Progenitor cell of endocrine pancreas (in vitro differentiated cells): ENCODE data around the gene KRT77. TPM values are rescaled to one million over a fixed set of nuclear protein-coding genes. Genes with fewer than 3 reads are reported as not detected.
A peak's percentile ranks its signal among the peaks of the same experiment; 100 is the strongest.

Experiments used
- DNase-seq: peaks from one replicate; pipeline ENCODE4 v3.0.0; 2021; ENCODE audit warnings: low spot score; ENCODE audit not compliant: unreplicated experiment
- H3K27ac Mint-ChIP-seq: 2 replicates; pipeline ENCODE4 v1.8.0; 2021; ENCODE audit warnings: mild to moderate bottlenecking, moderate library complexity, mixed read lengths
- H3K27me3 Mint-ChIP-seq: 2 replicates; pipeline ENCODE4 v1.8.0; 2021; ENCODE audit warnings: mixed read lengths
- H3K36me3 Mint-ChIP-seq: 2 replicates; pipeline ENCODE4 v1.8.0; 2022; ENCODE audit warnings: mixed read lengths; ENCODE audit not compliant: insufficient read depth
- H3K4me1 Mint-ChIP-seq: 2 replicates; pipeline ENCODE4 v1.8.0; 2021; ENCODE audit warnings: low read depth, mixed read lengths
- H3K4me3 Mint-ChIP-seq: 2 replicates; pipeline ENCODE4 v1.8.0; 2021; ENCODE audit warnings: low read depth, mild to moderate bottlenecking, moderate library complexity, mixed read lengths
- H3K9me3 Mint-ChIP-seq: 2 replicates; pipeline ENCODE4 v1.8.0; 2021; ENCODE audit warnings: low read depth, mixed read lengths
- CTCF ChIP-seq: fragments of 200-600 bp; sonication (generic); IDR thresholded peaks from one replicate; pipeline ENCODE4 v1.5.0; 2021; ENCODE audit warnings: antibody characterized with exemption, mild to moderate bottlenecking; ENCODE audit not compliant: unreplicated experiment
- total RNA-seq: library from RNA; stranded (reverse); gene quantifications from 2 replicates; pipeline ENCODE4 v1.2.1, GENCODE V29; 2021

Gene KRT77
- total RNA-seq, 1 donor from 2014 or later: not detected

- no peak for DNase-seq
- Mint-ChIP-seq H3K4me3 (peak overlapping the region; percentile 67), H3K4me1 (peaks cover 6% of the 10 kb centered on the region), H3K9me3 (no peaks in the 10 kb centered on the region), H3K27ac (no peak overlapping the region), H3K27me3 (peaks cover 78% of the 10 kb centered on the region), H3K36me3 (no peaks in the 10 kb centered on the region)
- TF ChIP-seq CTCF: no peak
Measured at GRCh38 chr12:52690351-52691075, 12.8 kb downstream of the KRT77 start.

- peaks cover 81% of the 10 kb centered on the region for H3K27me3 Mint-ChIP-seq
- no peak for DNase-seq
- no peak overlapping the region for H3K4me3 Mint-ChIP-seq
- no peaks in the 10 kb centered on the region for H3K36me3 Mint-ChIP-seq
- peaks cover 6% of the 10 kb centered on the region for H3K4me1 Mint-ChIP-seq
- no peaks in the 10 kb centered on the region for H3K9me3 Mint-ChIP-seq
- TF ChIP-seq CTCF: no peak
- H3K27ac Mint-ChIP-seq: no peak overlapping the region
Measured at GRCh38 chr12:52689936-52690335, 13.4 kb downstream of the KRT77 start.

DNA sequence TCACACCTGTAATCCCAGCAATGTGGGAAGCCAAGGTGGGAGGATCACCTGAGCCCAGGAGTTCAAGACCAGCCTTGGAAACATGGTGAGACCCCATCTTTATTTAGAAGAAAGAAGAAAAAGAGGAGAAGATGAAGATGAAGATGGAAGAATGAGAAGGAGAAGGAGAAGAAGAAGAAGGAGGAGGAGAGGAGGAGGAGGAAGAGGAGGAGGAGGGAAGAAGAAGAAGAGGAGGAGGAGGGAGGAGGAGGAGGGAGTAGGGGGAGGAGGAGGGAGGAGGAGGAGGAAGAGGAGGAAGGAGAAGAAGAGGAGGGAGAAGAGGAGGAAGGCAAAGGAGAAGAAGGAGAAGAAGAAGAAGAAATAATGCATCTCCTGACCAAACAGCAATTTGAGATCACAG is 14.1 kb downstream of the KRT77 start:
- H3K27ac Mint-ChIP-seq: no peak overlapping the region
- DNase-seq: no peak
- no peaks in the 10 kb centered on the region for H3K9me3 Mint-ChIP-seq
- no peaks in the 10 kb centered on the region for H3K36me3 Mint-ChIP-seq
- H3K4me1 Mint-ChIP-seq: peaks cover 6% of the 10 kb centered on the region
- no peak overlapping the region for H3K4me3 Mint-ChIP-seq
- TF ChIP-seq CTCF: no peak
- H3K27me3 Mint-ChIP-seq: peaks cover 84% of the 10 kb centered on the region

DNA sequence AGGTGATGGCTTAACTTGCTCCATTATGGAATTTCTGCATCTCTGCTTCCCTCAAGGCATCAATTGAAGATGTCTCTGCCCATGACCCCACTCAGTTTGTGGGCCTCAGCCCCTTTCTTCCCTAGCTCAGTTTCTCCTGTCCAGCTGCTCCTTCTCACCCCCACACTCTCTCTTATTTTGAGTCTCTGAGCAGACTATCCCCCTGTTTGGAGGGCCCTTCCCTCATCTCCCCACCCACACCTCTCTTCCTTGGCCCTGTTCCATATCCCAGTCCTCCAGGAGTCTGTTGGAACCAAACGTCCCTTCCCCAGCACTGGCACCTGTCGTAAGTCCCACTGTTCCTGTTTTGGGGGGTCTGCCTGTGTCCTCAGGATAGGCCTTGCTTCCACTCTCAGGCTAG is 14.8 kb downstream of the KRT77 start:
- DNase-seq: no peak
- Mint-ChIP-seq H3K4me3 (no peak overlapping the region), H3K27me3 (peaks cover 89% of the 10 kb centered on the region), H3K36me3 (no peaks in the 10 kb centered on the region), H3K4me1 (peaks cover 6% of the 10 kb centered on the region), H3K27ac (no peak overlapping the region), H3K9me3 (no peaks in the 10 kb centered on the region)
- no peak for TF ChIP-seq CTCF

GRCh38 chr12:52687497-52688385 is 15.6 kb downstream of the KRT77 start:
- Mint-ChIP-seq H3K27ac (no peak overlapping the region), H3K9me3 (no peaks in the 10 kb centered on the region), H3K4me1 (peaks cover 6% of the 10 kb centered on the region), H3K36me3 (no peaks in the 10 kb centered on the region), H3K27me3 (peaks cover 85% of the 10 kb centered on the region), H3K4me3 (no peak overlapping the region)
- TF ChIP-seq CTCF: no peak
- DNase-seq: no peak
